Left lung (tissue), 10 donors: ENCODE results near the gene TMEM175. TPM values are rescaled to one million over a fixed set of nuclear protein-coding genes. Genes with fewer than 3 reads are reported as not detected.
A peak's percentile ranks its signal among the peaks of the same experiment; 100 is the strongest.

ENCODE experiments used
- ATAC-seq: fragments of 200-7000 bp; cut with Tn5 transposase; one replicate; pipeline ENCODE4 v1.9.1; 2020; ENCODE audit warnings: moderate library complexity
- DNase-seq, 4 donors: peaks; one replicate each; pipeline ENCODE4 v3.0.0-alpha.2; 2013 to 2020
- H3K27ac ChIP-seq, 2 donors: fragments of 200-600 bp; sonication (generic) in 1 of 2; one replicate each; pipeline versions ENCODE4 v1.5.0 to v1.8.0; 2020 to 2021
- H3K27me3 ChIP-seq, 2 donors: fragments of 200-600 bp; sonication (generic) in 1 of 2; one replicate each; pipeline versions ENCODE4 v1.5.0 to v1.8.0; 2020 to 2021
- H3K36me3 ChIP-seq, 2 donors: fragments of 200-600 bp; sonication (generic) in 1 of 2; one replicate each; pipeline versions ENCODE4 v1.5.0 to v1.8.0; 2020 to 2021
- H3K4me1 ChIP-seq, 2 donors: fragments of 200-600 bp; one replicate each; pipeline ENCODE4 v1.8.0; 2021
- H3K4me3 ChIP-seq, 2 donors: fragments of 200-600 bp; sonication (generic) in 1 of 2; one replicate each; pipeline versions ENCODE4 v1.5.0 to v1.8.0; 2020 to 2021; ENCODE audit warnings: mild to moderate bottlenecking in 1 of 2
- H3K9me3 ChIP-seq, 2 donors: fragments of 200-600 bp; sonication (generic) in 1 of 2; one replicate each; pipeline versions ENCODE4 v1.5.0 to v1.8.0; 2020 to 2021
- CTCF ChIP-seq, 2 donors: fragments of 200-600 bp; sonication (generic) in 1 of 2; IDR thresholded peaks; one replicate each; pipeline versions ENCODE4 v1.5.0 to v1.8.0; 2021; ENCODE audit warnings: antibody characterized with exemption in 2 of 2
- intact Hi-C, 2 donors: fragments of 100-400 bp; cut with DNase I; formaldehyde crosslinking; loops; one replicate each; pipeline versions ENCODE4 v1.11.2 to v1.14.2; 2022
- polyA plus RNA-seq, 6 donors: library from polyadenylated mRNA; unstranded; fragments of 120-200 nt; gene quantifications; one replicate each; pipeline ENCODE4 v1.2.1, GENCODE V29; 2013; ENCODE audit not compliant: insufficient read length in 6 of 6
- total RNA-seq, 2 donors: library from RNA; stranded (reverse); fragmentation: NEBNext Ultra II Directional; extraction: Animal tissue kit (Norgen Biotek cat#: 25700); gene quantifications; one replicate each; pipeline ENCODE4 v1.2.1, GENCODE V29; 2021
- donor health status: DM: no; HTN: yes; CAD: no.
- donor health status: DM: no; HTN: no; CAD: no.

TMEM175 gene
- total and polyA plus RNA-seq, 8 donors, result 24.4 to 38.7 (median 27.6) TPM

- peak; percentile 78 for ATAC-seq
- H3K4me3 ChIP-seq, result peak overlapping the region; percentile 6 to 10
These were observed 53.0 kb downstream of the TMEM175 start for GRCh38 chr4:985123-985830.

GRCh38 chr4:986428-986878, 54.2 kb downstream of the TMEM175 start:
- no peak for TF ChIP-seq CTCF (IDR thresholded peaks at IDR 0.05)
- intact Hi-C loops, result no loop called here
- no peak for DNase-seq
- Histone ChIP-seq H3K4me1 (peaks cover 12 to 38% of the 10 kb centered on the region in 2 donors), H3K9me3 (no peaks in the 10 kb centered on the region), H3K36me3 (peaks cover 0 to 25% of the 10 kb centered on the region in 2 donors), H3K4me3 (peak overlapping the region; percentile 64 to 76), H3K27me3 (no peaks in the 10 kb centered on the region), H3K27ac (peak overlapping the region; percentile 4 to 77)
- peak; percentile 19 for ATAC-seq

More at GRCh38 chr4:985123-985830, 53.0 kb downstream of the TMEM175 start:
- intact Hi-C loops, result no loop called here
- no peak for TF ChIP-seq CTCF (IDR thresholded peaks at IDR 0.05)
- Histone ChIP-seq H3K36me3 (peaks cover 0 to 13% of the 10 kb centered on the region in 2 donors), H3K4me1 (peaks cover 12 to 38% of the 10 kb centered on the region in 2 donors), H3K9me3 (no peaks in the 10 kb centered on the region), H3K27ac (no peak overlapping the region), H3K27me3 (no peaks in the 10 kb centered on the region)
- DNase-seq, result peak in 3 of 4 donors; percentile 52 to 96 (median 84)

GRCh38 chr4:986879-987623, 54.8 kb downstream of the TMEM175 start, which contains the start of gene IDUA:
TSS of gene IDUA (plus strand) at chr4:987044. CDS start at chr4:987085, 41 bp downstream.
- TF ChIP-seq CTCF (IDR thresholded peaks at IDR 0.05), result peak; percentile 32 to 36

GRCh38 chr4:987624-988513, 55.6 kb downstream of the TMEM175 start:
- ATAC-seq (no peak), DNase-seq (peak in 1 of 4 donors; percentile 82)
- no peak for TF ChIP-seq CTCF (IDR thresholded peaks at IDR 0.05)
- Histone ChIP-seq H3K4me3 (peak overlapping the region; percentile 64 to 76), H3K4me1 (peaks cover 12 to 38% of the 10 kb centered on the region in 2 donors), H3K9me3 (no peaks in the 10 kb centered on the region), H3K36me3 (peaks cover 0 to 30% of the 10 kb centered on the region in 2 donors), H3K27ac (peak overlapping the region in 1 of 2 donors; percentile 77), H3K27me3 (no peaks in the 10 kb centered on the region)
- intact Hi-C loops, result no loop called here

More at GRCh38 chr4:986879-987623, 54.8 kb downstream of the TMEM175 start, which contains the start of gene IDUA:
- peak within 1 kb of the TSS; percentile 64 to 76 for H3K4me3 ChIP-seq
- DNase-seq, result peak; percentile 77 to 97 (median 88)
- H3K4me1 ChIP-seq, result peaks cover 12 to 38% of the 10 kb centered on the region in 2 donors
- peak; percentile 91 for ATAC-seq
- peak within 1 kb of the TSS; percentile 4 to 77 for H3K27ac ChIP-seq
- H3K27me3 ChIP-seq, result no peaks in the 10 kb centered on the region
- intact Hi-C loops, result no loop called here
- H3K36me3 ChIP-seq, result peaks cover 0 to 30% of the 10 kb centered on the region in 2 donors
- no peaks in the 10 kb centered on the region for H3K9me3 ChIP-seq
